ENCODE data around the gene TMEM239. TPM values are rescaled to one million over a fixed set of nuclear protein-coding genes. Genes with fewer than 3 reads are reported as not detected.

Gene TMEM239
- total RNA-seq, 2 donors from 2014 or later: not detected

GRCh38 chr20:2801286-2801728 lies 14.9 kb upstream of the TMEM239 start:
- no peak for TF ChIP-seq CTCF (IDR thresholded peaks at IDR 0.05)
- H3K9me3 ChIP-seq: no peaks in the 10 kb centered on the region
- peaks cover 4% of the 10 kb centered on the region for H3K4me1 ChIP-seq
- H3K4me3 ChIP-seq: no peak overlapping the region
- no peak overlapping the region for H3K9ac ChIP-seq (ENCODE audit: low read depth in 2 of 2, low read length in 2 of 2)
- H3K36me3 ChIP-seq: no peaks in the 10 kb centered on the region
- no peak for DNase-seq
- H3K27ac ChIP-seq: no peak overlapping the region
- H3K27me3 ChIP-seq: peaks cover 50% of the 10 kb centered on the region
- intact Hi-C loops (cut with DNase I): no loop called here

- Histone ChIP-seq H3K27me3 (peaks cover 41% of the 10 kb centered on the region), H3K36me3 (no peaks in the 10 kb centered on the region), H3K4me3 (no peak overlapping the region), H3K9me3 (no peaks in the 10 kb centered on the region), H3K9ac (ENCODE audit: low read depth in 2 of 2, low read length in 2 of 2) (no peak overlapping the region), H3K27ac (no peak overlapping the region), H3K4me1 (peaks cover 4% of the 10 kb centered on the region)
- no peak for DNase-seq
- intact Hi-C loops (cut with DNase I): no loop called here
- no peak for TF ChIP-seq CTCF (IDR thresholded peaks at IDR 0.05)
Observed at GRCh38 chr20:2804041-2804828, 11.9 kb upstream of the TMEM239 start.

GRCh38 chr20:2804852-2805688 lies 11.1 kb upstream of the TMEM239 start:
- H3K36me3 ChIP-seq: no peaks in the 10 kb centered on the region
- no peak overlapping the region for H3K4me3 ChIP-seq
- no peak for TF ChIP-seq CTCF (IDR thresholded peaks at IDR 0.05)
- intact Hi-C loops (cut with DNase I): no loop called here
- peaks cover 3% of the 10 kb centered on the region for H3K4me1 ChIP-seq
- no peaks in the 10 kb centered on the region for H3K9me3 ChIP-seq
- DNase-seq: no peak
- H3K27me3 ChIP-seq: peaks cover 32% of the 10 kb centered on the region
- H3K27ac ChIP-seq: no peak overlapping the region
- H3K9ac ChIP-seq (ENCODE audit: low read depth in 2 of 2, low read length in 2 of 2): no peak overlapping the region

- no peak for DNase-seq
- TF ChIP-seq CTCF (IDR thresholded peaks at IDR 0.05): no peak
- H3K27ac ChIP-seq: no peak overlapping the region
- no peak overlapping the region for H3K4me3 ChIP-seq
- H3K27me3 ChIP-seq: peaks cover 25% of the 10 kb centered on the region
- H3K9ac ChIP-seq (ENCODE audit: low read depth in 2 of 2, low read length in 2 of 2): no peak overlapping the region
- no peaks in the 10 kb centered on the region for H3K36me3 ChIP-seq
- intact Hi-C loops (cut with DNase I): no loop called here
- H3K4me1 ChIP-seq: no peaks in the 10 kb centered on the region
- H3K9me3 ChIP-seq: no peaks in the 10 kb centered on the region
Observed at GRCh38 chr20:2805689-2806350, 10.3 kb upstream of the TMEM239 start.

- Histone ChIP-seq H3K4me1 (no peaks in the 10 kb centered on the region), H3K4me3 (no peak overlapping the region), H3K9me3 (no peaks in the 10 kb centered on the region), H3K36me3 (no peaks in the 10 kb centered on the region), H3K9ac (ENCODE audit: low read depth in 2 of 2, low read length in 2 of 2) (no peak overlapping the region), H3K27ac (no peak overlapping the region), H3K27me3 (peaks cover 20% of the 10 kb centered on the region)
- intact Hi-C loops (cut with DNase I): no loop called here
- no peak for TF ChIP-seq CTCF (IDR thresholded peaks at IDR 0.05)
- no peak for DNase-seq
Observed at GRCh38 chr20:2806351-2806701, 9.8 kb upstream of the TMEM239 start.
